ENCODE results near the gene CHRM4. TPM values are rescaled to one million over a fixed set of nuclear protein-coding genes. Genes with fewer than 3 reads are reported as not detected.

Gene CHRM4
- total and polyA plus RNA-seq, 11 donors = 0.08 to 0.27 (median 0.17) TPM; not detected in 7

DNA sequence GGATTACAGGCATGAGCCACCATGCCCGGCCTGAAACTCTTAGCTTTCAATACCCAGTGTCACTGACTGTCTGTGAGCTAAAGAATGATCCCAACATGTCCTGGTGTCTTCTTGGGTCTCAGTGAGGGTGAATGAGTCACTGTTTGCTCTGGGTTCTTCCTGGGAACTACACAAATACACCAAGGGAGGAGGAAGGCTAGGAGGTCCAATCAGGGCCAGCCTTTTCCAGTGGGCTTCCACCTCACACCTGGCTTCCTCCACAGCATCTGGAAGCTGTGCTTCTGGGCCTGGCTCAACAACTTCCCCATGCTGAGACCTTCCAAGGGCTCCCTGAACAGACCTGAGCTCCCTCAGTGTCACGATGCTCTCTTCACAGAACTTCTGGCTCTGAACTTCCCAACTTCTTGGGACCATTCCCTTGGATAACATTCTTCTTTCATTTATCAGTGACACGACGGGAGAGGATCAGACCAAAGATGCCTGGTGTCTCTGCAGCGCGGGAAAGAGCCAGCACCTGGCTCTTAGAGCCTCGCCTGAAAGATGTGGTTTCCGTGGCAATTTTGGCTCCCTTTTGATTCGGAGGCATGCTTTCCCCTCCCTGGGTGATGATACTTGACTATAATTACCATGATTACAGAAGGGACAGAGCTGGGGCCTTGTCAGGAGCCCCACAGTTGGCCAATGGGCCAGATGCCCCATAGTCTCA, 22.3 kb upstream of the CHRM4 start:
- no peak for TF ChIP-seq POLR2A (IDR thresholded peaks at IDR 0.05)
- TF ChIP-seq, protein P1, sequence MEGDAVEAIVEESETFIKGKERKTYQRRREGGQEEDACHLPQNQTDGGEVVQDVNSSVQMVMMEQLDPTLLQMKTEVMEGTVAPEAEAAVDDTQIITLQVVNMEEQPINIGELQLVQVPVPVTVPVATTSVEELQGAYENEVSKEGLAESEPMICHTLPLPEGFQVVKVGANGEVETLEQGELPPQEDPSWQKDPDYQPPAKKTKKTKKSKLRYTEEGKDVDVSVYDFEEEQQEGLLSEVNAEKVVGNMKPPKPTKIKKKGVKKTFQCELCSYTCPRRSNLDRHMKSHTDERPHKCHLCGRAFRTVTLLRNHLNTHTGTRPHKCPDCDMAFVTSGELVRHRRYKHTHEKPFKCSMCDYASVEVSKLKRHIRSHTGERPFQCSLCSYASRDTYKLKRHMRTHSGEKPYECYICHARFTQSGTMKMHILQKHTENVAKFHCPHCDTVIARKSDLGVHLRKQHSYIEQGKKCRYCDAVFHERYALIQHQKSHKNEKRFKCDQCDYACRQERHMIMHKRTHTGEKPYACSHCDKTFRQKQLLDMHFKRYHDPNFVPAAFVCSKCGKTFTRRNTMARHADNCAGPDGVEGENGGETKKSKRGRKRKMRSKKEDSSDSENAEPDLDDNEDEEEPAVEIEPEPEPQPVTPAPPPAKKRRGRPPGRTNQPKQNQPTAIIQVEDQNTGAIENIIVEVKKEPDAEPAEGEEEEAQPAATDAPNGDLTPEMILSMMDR (IDR thresholded peaks at IDR 0.05) = no peak
- Histone ChIP-seq H3K36me3 (peaks cover 0 to 78% (median 72%) of the 10 kb centered on the region in 9 donors), H3K27ac (no peak overlapping the region), H3K4me3 (no peak overlapping the region), H3K4me1 (no peaks in the 10 kb centered on the region), H3K27me3 (no peaks in the 10 kb centered on the region), H3K9me3 (no peaks in the 10 kb centered on the region)
- ATAC-seq (no peak), DNase-seq (no peak)
- intact Hi-C loops (cut with DNase I) = no loop called here
- WGBS, 4 donors = 72 to 94% (median 84%) methylated on average over 9 of the region's 9 CpGs

DNA sequence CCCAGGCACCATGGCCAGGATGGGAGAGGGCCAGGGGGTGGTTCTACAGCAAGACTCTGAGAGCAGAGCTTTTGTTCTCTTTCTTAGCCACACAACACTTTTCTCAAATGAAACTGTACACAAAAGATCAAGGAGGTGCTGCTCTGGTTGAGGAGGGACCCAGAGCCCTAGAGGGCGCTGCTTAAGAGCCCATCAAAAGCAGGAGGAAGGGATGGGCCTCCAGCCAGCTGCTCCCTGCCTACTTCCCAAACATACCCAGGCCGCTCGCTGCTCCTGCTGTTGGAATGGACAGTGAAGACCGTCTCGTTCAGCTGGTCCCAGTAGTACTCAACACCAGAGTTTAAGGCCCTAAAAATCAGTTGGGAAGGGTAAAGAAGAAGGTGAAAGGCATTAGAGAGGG, 18.4 kb upstream of the CHRM4 start:
- Histone ChIP-seq H3K9me3 (no peaks in the 10 kb centered on the region), H3K27me3 (no peaks in the 10 kb centered on the region), H3K4me3 (no peak overlapping the region), H3K36me3 (peaks cover 0 to 86% (median 68%) of the 10 kb centered on the region in 9 donors), H3K4me1 (peaks cover 0 to 3% (median 0%) of the 10 kb centered on the region in 12 donors), H3K27ac (no peak overlapping the region)
- intact Hi-C loops (cut with DNase I) = no loop called here
- DNase-seq (no peak), ATAC-seq (no peak)
- TF ChIP-seq, protein P1 (IDR thresholded peaks at IDR 0.05) = no peak
- TF ChIP-seq POLR2A (IDR thresholded peaks at IDR 0.05) = no peak
- 66 to 76% (median 70%) methylated on average over 5 of the region's 5 CpGs for WGBS, 4 donors

DNA sequence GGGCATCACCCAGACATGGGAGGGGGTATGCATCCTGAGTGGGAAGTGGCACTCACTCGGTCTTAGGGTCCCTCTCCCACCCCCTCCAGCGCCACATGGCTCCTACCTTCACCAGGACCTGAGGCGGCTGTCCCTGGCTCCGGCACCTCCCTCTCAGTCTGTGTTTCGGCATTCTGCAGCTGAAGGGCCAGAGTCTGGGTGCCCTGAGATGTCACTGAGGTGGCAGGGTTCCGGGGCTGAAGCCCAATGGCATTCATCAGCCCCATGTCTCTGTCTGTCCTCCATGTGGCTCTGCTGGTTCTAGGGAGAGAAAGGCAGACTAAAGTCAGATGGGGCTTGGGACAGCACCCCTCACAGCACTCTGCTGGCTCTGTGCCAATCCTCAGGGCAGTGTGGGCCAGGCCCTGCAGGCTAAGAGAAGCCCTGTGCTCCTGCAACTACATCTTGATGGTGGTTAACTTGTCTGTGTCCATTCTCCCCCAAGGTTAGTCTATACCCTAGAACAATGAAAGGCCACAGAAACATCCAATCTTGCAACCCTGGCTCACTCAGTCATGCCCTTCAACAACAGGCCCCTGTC, 16.9 kb upstream of the CHRM4 start:
- ATAC-seq (peak in 1 of 4 donors; percentile 20), DNase-seq (no peak)
- TF ChIP-seq, protein P1 (IDR thresholded peaks at IDR 0.05) = no peak
- no peak for TF ChIP-seq POLR2A (IDR thresholded peaks at IDR 0.05)
- intact Hi-C loops (cut with DNase I) = no loop called here
- Histone ChIP-seq H3K9me3 (no peaks in the 10 kb centered on the region), H3K4me3 (no peak overlapping the region), H3K27ac (no peak overlapping the region), H3K36me3 (peaks cover 0 to 86% (median 61%) of the 10 kb centered on the region in 9 donors), H3K27me3 (no peaks in the 10 kb centered on the region), H3K4me1 (peaks cover 0 to 19% (median 8%) of the 10 kb centered on the region in 12 donors)
- 92 to 98% (median 94%) methylated on average over 6 of the region's 6 CpGs for WGBS, 4 donors

DNA sequence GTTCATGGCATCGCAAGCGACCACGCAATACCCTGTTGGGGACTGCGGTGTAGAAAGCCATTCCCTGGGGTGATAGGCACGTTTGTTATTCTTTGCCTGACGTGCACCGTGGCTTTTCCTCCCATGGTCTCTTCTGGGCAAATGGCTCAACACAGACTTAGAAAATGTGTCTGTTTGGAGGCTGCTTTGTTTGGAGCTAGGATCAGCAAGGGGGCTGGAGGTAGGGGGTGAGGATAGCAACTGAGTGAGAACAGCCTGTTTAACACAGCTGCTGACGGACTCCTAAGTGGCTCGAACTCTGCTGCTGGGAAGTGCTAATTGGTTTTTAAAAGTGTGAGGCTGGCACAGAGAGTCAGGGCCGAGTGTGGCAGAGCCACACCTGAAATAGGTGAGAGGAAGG, 16.1 kb upstream of the CHRM4 start:
- peaks cover 4 to 27% (median 17%) of the 10 kb centered on the region in 12 donors for H3K4me1 ChIP-seq
- peaks cover 0 to 87% (median 56%) of the 10 kb centered on the region in 9 donors for H3K36me3 ChIP-seq
- no peak overlapping the region for H3K27ac ChIP-seq
- ATAC-seq (no peak), DNase-seq (no peak)
- H3K4me3 ChIP-seq = no peak overlapping the region
- intact Hi-C loops (cut with DNase I) = no loop called here
- 76 to 82% (median 79%) methylated on average over 10 of the region's 10 CpGs for WGBS, 4 donors
- no peaks in the 10 kb centered on the region for H3K27me3 ChIP-seq
- no peak for TF ChIP-seq POLR2A (IDR thresholded peaks at IDR 0.05)
- TF ChIP-seq, protein P1 (IDR thresholded peaks at IDR 0.05) = no peak
- no peaks in the 10 kb centered on the region for H3K9me3 ChIP-seq
